HG02610 (cell line): ENCODE data around the gene CYP19A1.
"Not testable (repeated sequence)": the region's sequence is repeated elsewhere in the genome, so short reads cannot be mapped to it uniquely, and the experiment has no call there.

ENCODE experiments used
- ATAC-seq: cut with Tn5 transposase; IDR thresholded peaks from one replicate; pipeline ENCODE4 v1.9.1; 2021; ENCODE audit warnings: mild to moderate bottlenecking, moderate library complexity; ENCODE audit not compliant: unreplicated experiment

Gene CYP19A1

GRCh38 chr15:51265037-51265555, 73.3 kb downstream of the CYP19A1 start:
- ATAC-seq = no peak

- ATAC-seq = no peak
Measured at GRCh38 chr15:51263726-51264125, 74.7 kb downstream of the CYP19A1 start.

GRCh38 chr15:51263116-51263515, 75.3 kb downstream of the CYP19A1 start:
- no peak for ATAC-seq

- no peak for ATAC-seq
Measured at GRCh38 chr15:51262463-51262862, 75.9 kb downstream of the CYP19A1 start.

- not testable (repeated sequence) for ATAC-seq
Measured at GRCh38 chr15:51261113-51261512, 77.3 kb downstream of the CYP19A1 start.

- no peak for ATAC-seq
Measured at GRCh38 chr15:51260202-51260601, 78.2 kb downstream of the CYP19A1 start.

- ATAC-seq = no peak
Measured at GRCh38 chr15:51255533-51255932, 82.9 kb downstream of the CYP19A1 start.

- ATAC-seq = no peak
Measured at GRCh38 chr15:51253366-51253765, 85.0 kb downstream of the CYP19A1 start.

- no peak for ATAC-seq
Measured at GRCh38 chr15:51252671-51253070, 85.7 kb downstream of the CYP19A1 start.

GRCh38 chr15:51251556-51251955, 86.8 kb downstream of the CYP19A1 start:
- ATAC-seq = no peak

GRCh38 chr15:51250217-51251011, 88.0 kb downstream of the CYP19A1 start:
- no peak for ATAC-seq

GRCh38 chr15:51245628-51246027, 92.8 kb downstream of the CYP19A1 start:
- ATAC-seq = no peak

GRCh38 chr15:51244423-51244869, 94.0 kb downstream of the CYP19A1 start:
- ATAC-seq = no peak

- ATAC-seq = no peak
Measured at GRCh38 chr15:51243774-51244173, 94.6 kb downstream of the CYP19A1 start.

- peak; percentile 58 for ATAC-seq
Measured at GRCh38 chr15:51240066-51240465, 98.3 kb downstream of the CYP19A1 start.

GRCh38 chr15:51237816-51238215, 100.6 kb downstream of the CYP19A1 start:
- no peak for ATAC-seq

- no peak for ATAC-seq
Measured at GRCh38 chr15:51234176-51234927, 104.0 kb downstream of the CYP19A1 start.

- ATAC-seq = no peak
Measured at GRCh38 chr15:51232581-51232980, 105.8 kb downstream of the CYP19A1 start.

- ATAC-seq = no peak
Measured at GRCh38 chr15:51229907-51230330, 108.5 kb downstream of the CYP19A1 start.

GRCh38 chr15:51227940-51228732, 110.3 kb downstream of the CYP19A1 start:
- peak; percentile 90 for ATAC-seq
